GM12873 (cell line): ENCODE data around the gene PHACTR3.

Experiments
- CTCF ChIP-seq: IDR thresholded peaks from 2 replicates; pipeline ENCODE4 v1.5.1; 2012; ENCODE audit warnings: low read depth, mild to moderate bottlenecking, moderate library complexity, low read length, control low read depth; ENCODE audit not compliant: insufficient read depth; ENCODE audit errors: missing control alignments

Gene PHACTR3

DNA sequence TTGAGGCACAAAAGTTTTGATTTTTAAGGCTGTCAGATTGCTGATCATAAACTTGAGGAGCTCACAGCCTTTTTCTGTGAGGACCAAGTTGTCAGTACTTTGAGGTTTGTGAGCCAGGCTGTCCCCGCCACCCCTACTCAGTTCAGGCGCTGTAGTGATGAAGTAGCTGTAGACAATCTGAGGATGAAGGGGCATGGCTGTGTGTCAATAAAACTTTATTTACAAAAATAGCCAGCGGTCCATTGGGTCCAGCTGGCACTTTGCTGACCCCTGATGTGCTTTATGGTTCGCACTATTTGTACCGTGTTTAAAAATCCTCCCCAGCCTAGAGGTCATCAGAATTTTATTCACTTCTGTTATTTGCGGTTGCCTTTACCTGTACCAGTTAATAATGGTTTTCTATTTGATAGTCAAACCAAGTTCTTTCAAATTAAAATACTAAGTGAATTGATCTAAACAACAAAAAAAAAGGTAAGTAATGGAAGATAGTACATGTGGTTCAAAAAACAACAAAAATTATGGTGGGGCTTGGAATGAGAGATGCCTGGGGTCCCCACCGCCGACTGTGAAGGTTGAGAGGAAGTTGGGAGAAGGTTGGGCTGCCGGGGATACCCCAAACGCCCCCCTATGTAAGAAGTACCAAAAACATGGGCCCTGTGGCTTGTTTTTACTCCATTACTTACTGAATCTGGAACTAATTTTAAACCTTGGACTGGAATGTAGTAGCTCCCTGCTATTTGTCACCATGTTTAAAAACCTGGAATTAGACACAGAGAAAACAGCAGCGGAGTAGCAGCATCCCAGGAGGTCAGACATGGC is 205.5 kb downstream of the PHACTR3 start:
- TF ChIP-seq CTCF: no peak

- TF ChIP-seq CTCF: no peak
These were observed 206.3 kb downstream of the PHACTR3 start for GRCh38 chr20:59810449-59811187.

DNA sequence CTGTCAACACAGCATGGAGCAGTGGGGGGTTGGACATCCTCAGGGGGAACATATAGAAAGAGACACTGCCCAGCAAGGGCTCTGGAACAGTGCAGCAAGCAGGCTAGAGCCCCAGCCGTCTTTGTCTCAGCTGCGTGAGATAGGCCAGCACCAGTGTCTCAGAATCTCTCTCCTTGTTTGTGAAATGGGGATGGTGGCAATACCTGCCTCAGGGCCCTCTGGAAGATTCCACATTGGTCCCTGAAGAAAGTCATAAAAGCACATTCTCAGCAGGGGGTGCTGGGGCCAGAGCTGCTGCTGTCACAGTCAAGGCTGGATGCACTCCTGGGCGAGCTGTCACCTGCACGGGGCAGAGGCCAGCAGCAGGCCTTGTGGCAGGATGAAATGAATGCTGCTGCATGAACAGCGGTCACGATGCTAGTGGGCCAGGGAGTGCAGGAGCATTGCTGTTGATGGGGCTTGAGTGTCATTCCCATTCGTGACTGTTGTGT is 207.4 kb downstream of the PHACTR3 start:
- no peak for TF ChIP-seq CTCF

- no peak for TF ChIP-seq CTCF
These were observed 208.2 kb downstream of the PHACTR3 start for GRCh38 chr20:59812286-59813125.

DNA sequence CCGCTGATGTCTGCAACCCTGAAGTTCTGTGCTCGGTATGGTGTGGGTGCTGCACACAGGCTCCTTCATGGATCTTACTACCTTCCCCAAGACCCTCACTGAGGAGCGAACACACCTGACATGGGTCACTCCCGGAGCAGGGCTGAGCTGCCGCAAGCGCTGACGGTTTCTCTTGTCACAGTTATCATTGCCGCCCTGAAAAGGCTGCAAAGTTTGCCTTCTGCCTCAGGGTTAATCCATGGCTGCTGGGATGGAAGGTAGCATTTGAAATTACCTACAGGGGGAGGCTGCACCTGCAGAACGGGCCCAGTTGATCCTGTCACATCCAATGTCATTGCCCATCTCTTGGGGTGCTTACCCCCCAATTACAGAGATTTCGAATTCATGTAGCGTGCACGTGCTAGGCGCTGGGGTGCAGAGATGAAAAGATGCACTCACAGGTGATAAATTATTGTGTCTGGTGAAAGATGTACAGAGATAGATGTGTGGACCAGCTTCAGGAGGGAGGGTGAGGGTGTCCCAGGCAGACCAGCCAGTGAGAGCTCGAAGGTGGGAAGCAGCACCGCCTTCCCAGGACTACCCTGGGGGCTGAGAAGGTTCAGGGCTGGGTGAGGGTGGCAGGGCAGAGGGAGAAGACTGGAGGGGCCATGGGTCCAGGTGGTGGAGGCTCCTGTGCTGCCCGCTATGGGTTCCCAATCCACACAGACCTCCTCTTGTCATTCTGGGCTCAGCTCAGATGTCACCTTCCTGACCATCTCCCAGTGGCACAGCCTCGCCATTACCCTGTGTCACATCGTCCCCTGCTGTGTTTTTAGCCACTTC is 209.0 kb downstream of the PHACTR3 start:
- TF ChIP-seq CTCF: no peak

- TF ChIP-seq CTCF: no peak
These were observed 209.9 kb downstream of the PHACTR3 start for GRCh38 chr20:59813948-59814839.
